ENCODE results near the gene ANKRD60.

GRCh38 chr20:58240471-58240870 lies 12.0 kb upstream of the ANKRD60 start:
- TF ChIP-seq CTCF (conservative IDR thresholded peaks at IDR 0.05 in 1 of 2, IDR thresholded peaks at IDR 0.05 in 1 of 2; ENCODE audit: low read depth in 1 of 2, low read length in 2 of 2), result no peak
- TF ChIP-seq EZH2 (IDR thresholded peaks at IDR 0.05; ENCODE audit: low read length, missing control alignments), result no peak

All from fibroblast of lung (primary cell).